K562 treated with DMSO at 1 percent for 4 hours (cell line): Measurements from ENCODE around the gene TTC31. TPM values are rescaled to one million over a fixed set of nuclear protein-coding genes. Genes with fewer than 3 reads are reported as not detected.

Experiments
- total RNA-seq: library from RNA; unstranded; fragments of 300-600 nt; gene quantifications from 2 replicates; pipeline ENCODE4 v1.2.3, GENCODE V29; 2022; ENCODE audit not compliant: insufficient read depth

TTC31 gene
- total RNA-seq, 1 experiment from 2014 or later, result 12.2 TPM

Other genes with a start within 250 kb of the TTC31 start
- 0.18 and 0.19 TPM in 2 replicates for gene SLC4A5, start 139.7 kb upstream of the TTC31 start, total RNA-seq
- gene DCTN1, start 102.8 kb upstream of the TTC31 start, total RNA-seq, result 51.5 and 62.4 TPM in 2 replicates
- gene C2orf81, start 61.5 kb upstream of the TTC31 start, total RNA-seq, result 1.9 TPM in 1 of 2 replicates, not detected in the other
- gene WDR54, start 61.4 kb upstream of the TTC31 start, total RNA-seq, result 5.0 and 9.9 TPM in 2 replicates
- gene RTKN, start 41.1 kb upstream of the TTC31 start, total RNA-seq, result 3.1 and 3.5 TPM in 2 replicates
- 11.7 and 12.3 TPM in 2 replicates for gene INO80B, start 28.0 kb upstream of the TTC31 start, total RNA-seq
- 30.7 and 38.6 TPM in 2 replicates for gene WBP1, start 24.6 kb upstream of the TTC31 start, total RNA-seq
- gene MOGS, start 17.7 kb upstream of the TTC31 start, total RNA-seq, result 67.0 and 69.3 TPM in 2 replicates
- 40.6 and 79.9 TPM in 2 replicates for gene MRPL53, start 10.4 kb upstream of the TTC31 start, total RNA-seq
- gene CCDC142, start 83 bp upstream of the TTC31 start, total RNA-seq, result 3.1 and 3.5 TPM in 2 replicates
- 5.0 and 8.8 TPM in 2 replicates for gene LBX2, start 16.5 kb downstream of the TTC31 start, total RNA-seq
- 17.9 and 23.7 TPM in 2 replicates for gene PCGF1, start 24.6 kb downstream of the TTC31 start, total RNA-seq
- gene TLX2, start 31.4 kb downstream of the TTC31 start, total RNA-seq, result 0.30 TPM in 1 of 2 replicates, not detected in the other
- gene DQX1, start 43.1 kb downstream of the TTC31 start, total RNA-seq, result 0.23 TPM in 1 of 2 replicates, not detected in the other
- gene AUP1, start 46.6 kb downstream of the TTC31 start, total RNA-seq, result 139 and 171 TPM in 2 replicates
- 48.2 and 59.0 TPM in 2 replicates for gene HTRA2, start 46.9 kb downstream of the TTC31 start, total RNA-seq
- gene LOXL3, start 70.9 kb downstream of the TTC31 start, total RNA-seq, result 0.33 and 1.8 TPM in 2 replicates
- gene DOK1, start 71.6 kb downstream of the TTC31 start, total RNA-seq, result 22.1 and 27.0 TPM in 2 replicates
- 0.39 TPM in 1 of 2 replicates, not detected in the other for gene M1AP, start 165.2 kb downstream of the TTC31 start, total RNA-seq
- gene SEMA4F, start 171.2 kb downstream of the TTC31 start, total RNA-seq, result 3.8 and 10.5 TPM in 2 replicates